Fibroblast of skin of scalp (primary cell): ENCODE data around the gene NHERF2.

Experiments used
- DNase-seq: peaks from one replicate; pipeline ENCODE4 v3.0.0-alpha.2; 2013

NHERF2 gene

DNA sequence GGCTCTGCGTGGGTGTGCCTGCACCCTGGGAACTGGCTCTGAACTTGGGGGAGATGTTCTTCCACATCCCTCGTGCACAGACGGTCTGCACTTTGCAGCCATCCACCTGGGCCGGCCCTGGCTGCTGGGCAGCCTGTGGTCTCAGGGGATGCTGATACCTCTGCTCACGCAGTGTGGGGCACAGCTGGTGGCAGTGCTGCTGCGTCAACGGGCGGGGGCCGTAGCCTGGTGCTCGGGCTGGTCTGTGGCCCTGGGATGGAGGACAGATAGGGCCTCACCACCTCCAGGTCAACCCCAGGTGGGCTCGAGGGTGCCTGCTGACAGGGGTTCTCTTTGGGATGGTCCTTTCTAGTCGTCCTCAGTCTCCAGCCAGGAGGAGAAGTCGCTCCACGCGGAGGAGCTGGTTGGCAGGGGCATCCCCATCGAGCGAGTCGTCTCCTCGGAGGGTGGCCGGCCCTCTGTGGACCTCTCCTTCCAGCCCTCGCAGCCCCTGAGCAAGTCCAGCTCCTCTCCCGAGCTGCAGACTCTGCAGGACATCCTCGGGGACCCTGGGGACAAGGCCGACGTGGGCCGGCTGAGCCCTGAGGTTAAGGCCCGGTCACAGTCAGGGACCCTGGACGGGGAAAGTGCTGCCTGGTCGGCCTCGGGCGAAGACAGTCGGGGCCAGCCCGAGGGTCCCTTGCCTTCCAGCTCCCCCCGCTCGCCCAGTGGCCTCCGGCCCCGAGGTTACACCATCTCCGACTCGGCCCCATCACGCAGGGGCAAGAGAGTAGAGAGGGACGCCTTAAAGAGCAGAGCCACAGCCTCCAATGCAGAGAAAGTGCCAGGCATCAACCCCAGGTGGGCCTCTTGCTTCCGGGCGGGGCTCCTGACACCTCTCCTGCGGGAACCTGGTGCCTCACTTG is 57.4 kb downstream of the NHERF2 start:
- no peak for DNase-seq

DNA sequence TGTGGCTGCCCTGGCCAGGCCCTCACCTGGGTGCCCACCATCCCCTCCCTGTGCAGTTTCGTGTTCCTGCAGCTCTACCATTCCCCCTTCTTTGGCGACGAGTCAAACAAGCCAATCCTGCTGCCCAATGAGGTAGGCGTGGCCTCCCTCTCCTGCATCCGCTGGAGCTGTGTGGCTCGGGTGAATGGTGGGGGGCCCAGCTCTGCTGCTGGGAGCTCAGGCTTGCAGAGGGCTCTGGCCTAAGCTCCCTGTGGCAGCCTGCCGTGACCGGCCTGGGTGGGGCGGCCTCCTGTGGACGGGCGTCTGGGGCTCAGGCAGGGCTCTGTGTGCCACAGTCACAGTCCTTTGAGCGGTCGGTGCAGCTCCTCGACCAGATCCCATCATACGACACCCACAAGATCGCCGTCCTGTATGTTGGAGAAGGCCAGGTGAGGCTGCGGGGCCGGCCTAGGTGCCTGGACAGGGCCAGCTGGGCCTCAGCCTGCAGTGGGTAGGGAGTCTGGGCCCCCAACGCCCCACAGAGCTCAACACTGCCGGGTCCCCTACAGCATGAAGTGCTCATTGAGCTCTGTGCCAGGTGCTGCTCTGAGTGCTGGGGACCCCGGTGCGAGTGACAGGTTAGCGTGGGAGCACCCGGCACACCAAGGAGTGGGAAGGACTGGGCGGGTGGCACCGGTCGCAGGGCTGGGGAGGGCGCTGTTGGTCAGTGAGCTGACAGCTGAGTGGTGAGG is 58.4 kb downstream of the NHERF2 start:
- DNase-seq, result no peak

DNA sequence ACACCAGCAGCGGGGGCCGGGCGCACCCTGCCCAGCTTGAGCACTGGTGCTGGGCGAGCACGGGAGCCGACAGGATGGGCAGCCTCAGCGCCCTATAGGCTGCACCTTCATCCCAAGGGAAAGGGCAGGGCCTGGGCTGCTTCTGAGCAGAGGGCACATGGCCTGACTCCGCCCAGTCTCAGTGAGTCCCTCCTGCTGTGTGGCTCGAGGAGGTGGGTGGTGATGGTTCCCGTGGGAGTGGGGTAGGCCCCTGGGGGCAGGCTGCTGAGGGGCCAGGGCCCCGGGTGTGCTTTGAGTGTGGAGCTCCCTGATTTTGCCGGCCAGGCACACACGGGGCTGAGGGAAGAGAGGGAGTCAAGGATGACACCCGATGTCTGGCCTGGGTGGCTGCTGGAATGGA is 59.0 kb downstream of the NHERF2 start:
- peak; percentile 32 for DNase-seq

DNA sequence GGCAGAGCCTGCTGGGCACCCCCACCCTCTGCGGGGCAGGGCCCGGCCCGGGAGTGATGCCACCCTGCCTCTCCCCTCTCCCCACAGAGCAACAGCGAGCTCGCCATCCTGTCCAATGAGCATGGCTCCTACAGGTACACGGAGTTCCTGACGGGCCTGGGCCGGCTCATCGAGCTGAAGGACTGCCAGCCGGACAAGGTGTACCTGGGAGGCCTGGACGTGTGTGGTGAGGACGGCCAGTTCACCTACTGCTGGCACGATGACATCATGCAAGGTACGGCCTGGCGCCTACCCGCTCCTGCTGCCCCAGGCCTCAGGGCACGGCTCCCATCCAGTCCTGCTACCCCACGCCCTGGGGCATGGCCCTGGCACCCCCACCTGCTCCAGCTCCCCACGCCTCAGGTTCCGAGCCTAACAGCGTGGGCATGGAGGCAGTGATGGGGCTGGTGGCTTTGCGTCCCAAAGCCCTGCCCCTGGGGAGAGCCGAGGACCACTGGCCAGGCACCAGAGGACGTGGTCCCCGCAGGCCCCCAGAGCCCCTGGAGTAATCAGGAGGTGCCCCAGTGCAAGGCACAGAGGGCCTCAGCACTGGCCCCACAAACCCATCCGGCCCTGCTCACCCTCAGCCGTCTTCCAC is 59.5 kb downstream of the NHERF2 start:
- DNase-seq, result no peak

DNA sequence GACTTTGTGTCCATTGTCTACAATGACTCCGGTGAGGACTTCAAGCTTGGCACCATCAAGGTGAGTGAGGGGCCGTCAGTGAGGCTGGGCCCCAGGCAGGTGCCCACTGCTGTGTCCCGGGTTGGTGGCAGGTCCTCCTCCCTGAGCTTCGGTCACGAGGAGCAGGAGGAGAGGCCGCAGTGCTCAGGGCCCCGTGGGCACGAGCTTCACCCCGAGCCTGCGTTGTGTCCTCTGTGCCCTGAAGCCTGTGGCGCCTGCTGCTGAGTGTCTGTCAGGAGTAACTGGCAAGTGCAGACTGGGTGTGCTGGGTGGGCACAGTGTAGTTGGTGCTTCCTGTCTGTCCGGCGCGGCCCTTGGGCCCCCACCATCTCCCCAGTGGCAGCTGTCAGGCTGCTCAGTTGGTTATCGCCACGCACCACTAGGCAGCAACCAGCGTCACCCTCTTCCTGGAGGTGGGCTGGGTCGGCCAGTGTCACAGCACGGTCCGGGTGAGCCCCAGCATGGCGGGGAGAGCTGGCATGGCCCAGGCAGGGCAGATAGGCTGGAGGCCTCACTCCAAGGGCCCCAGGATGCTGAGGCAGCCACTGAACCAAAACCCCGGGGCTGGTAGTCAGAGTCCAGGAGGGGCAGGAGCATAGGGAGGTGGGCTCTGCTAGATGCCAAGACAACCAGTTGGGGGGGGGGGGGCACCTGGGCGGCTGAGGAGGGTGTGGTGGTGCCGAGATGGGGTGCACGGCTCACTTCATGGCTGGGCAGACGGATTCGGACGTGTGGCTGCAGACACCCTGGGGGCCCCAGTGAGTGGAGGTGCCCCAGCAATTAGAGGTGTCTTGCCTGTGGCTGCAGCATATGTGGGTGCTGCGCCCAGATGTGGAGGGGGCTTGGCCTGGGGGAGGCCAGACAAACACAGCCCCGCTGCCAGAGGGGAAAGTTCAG is 60.4 kb downstream of the NHERF2 start:
- no peak for DNase-seq

DNA sequence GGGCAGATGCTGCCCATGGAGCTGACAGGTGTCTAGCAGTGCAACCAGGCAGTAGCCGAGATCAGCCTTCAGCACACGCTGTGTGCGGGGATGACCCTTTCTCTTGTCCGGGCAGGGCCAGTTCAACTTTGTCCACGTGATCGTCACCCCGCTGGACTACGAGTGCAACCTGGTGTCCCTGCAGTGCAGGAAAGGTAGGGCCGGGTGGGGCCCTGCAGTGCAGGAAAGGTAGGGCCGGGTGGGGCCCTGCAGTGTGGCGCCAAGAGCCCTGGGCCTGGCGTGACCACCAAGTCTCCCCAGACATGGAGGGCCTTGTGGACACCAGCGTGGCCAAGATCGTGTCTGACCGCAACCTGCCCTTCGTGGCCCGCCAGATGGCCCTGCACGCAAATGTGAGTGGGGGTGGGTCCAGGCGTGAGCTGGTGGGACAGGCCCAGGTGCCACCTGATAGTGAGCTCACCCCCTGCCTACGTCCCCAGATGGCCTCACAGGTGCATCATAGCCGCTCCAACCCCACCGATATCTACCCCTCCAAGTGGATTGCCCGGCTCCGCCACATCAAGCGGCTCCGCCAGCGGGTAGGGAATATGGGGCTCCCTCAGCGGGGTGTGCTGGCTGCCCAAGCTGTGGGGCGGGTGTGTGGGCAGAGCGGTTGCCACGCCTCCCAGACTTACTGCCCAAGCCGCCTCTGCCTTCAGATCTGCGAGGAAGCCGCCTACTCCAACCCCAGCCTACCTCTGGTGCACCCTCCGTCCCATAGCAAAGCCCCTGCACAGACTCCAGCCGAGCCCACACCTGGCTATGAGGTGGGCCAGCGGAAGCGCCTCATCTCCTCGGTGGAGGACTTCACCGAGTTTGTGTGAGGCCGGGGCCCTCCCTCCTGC is 61.3 kb downstream of the NHERF2 start:
- DNase-seq, result no peak
